Measurements from ENCODE around the gene ERN1.

DNA sequence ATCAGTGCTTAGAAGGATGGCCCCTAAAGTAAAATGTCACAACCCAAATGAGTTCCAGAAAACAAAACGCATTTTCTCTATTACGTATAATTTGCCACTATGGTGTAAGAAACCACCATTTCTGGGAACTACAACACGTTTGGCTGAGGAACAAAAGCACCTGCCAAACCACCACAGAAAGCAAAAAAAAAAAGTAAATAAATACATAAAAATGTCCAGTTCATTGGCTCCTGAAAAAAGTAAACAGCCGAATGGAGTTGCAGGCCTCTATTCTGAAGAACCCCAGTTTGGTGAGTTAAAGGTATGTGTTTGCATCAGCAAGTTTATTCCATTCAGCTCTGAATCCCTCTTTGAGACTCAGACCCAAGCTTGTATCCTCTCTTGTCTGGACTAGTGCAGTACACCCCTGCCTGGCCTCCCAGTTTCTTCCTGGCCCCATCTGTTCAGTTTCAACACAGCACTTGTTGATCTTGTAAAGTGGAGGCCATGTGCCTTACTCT is 36.9 kb downstream of the ERN1 start:
- TF ChIP-seq, protein P1, sequence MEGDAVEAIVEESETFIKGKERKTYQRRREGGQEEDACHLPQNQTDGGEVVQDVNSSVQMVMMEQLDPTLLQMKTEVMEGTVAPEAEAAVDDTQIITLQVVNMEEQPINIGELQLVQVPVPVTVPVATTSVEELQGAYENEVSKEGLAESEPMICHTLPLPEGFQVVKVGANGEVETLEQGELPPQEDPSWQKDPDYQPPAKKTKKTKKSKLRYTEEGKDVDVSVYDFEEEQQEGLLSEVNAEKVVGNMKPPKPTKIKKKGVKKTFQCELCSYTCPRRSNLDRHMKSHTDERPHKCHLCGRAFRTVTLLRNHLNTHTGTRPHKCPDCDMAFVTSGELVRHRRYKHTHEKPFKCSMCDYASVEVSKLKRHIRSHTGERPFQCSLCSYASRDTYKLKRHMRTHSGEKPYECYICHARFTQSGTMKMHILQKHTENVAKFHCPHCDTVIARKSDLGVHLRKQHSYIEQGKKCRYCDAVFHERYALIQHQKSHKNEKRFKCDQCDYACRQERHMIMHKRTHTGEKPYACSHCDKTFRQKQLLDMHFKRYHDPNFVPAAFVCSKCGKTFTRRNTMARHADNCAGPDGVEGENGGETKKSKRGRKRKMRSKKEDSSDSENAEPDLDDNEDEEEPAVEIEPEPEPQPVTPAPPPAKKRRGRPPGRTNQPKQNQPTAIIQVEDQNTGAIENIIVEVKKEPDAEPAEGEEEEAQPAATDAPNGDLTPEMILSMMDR (IDR thresholded peaks at IDR 0.05 in 8 of 11, conservative IDR thresholded peaks at IDR 0.05 in 3 of 11), result no peak
- no peak for TF ChIP-seq POLR2A (IDR thresholded peaks at IDR 0.05)
